HepG2 (cell line): Measurements from ENCODE around the gene TNFSF8. TPM values are rescaled to one million over a fixed set of nuclear protein-coding genes. Genes with fewer than 3 reads are reported as not detected.

Experiments
- AHR ChIP-seq: IDR thresholded peaks from 2 replicates; pipeline ENCODE4 v1.6.1; 2018; ENCODE audit warnings: missing genetic modification reagents, missing compliant biosample characterization
- ARID3A ChIP-seq: IDR thresholded peaks from 2 replicates; pipeline ENCODE4 v1.6.1; 2012; ENCODE audit warnings: low read depth, low read length, improper control_type of control experiment
- ATF4 ChIP-seq, 2 experiments: fragments of 450-650 bp in 1 of 2; sonication (generic) in 1 of 2; formaldehyde crosslinking; IDR thresholded peaks; 2 replicates each; pipeline versions ENCODE4 v1.5.0 to v1.8.0; 2020 to 2022; ENCODE audit warnings: mild to moderate bottlenecking in 1 of 2, missing genetic modification reagents in 1 of 2
- BORCS8-MEF2B ChIP-seq: sonication (generic); formaldehyde crosslinking; IDR thresholded peaks from 2 replicates; pipeline ENCODE4 v1.8.0; 2022; ENCODE audit warnings: mild to moderate bottlenecking, missing genetic modification reagents
- GATAD1 ChIP-seq: IDR thresholded peaks from 2 replicates; pipeline ENCODE4 v1.6.1; 2016; ENCODE audit warnings: missing genetic modification reagents, missing compliant biosample characterization
- GTF2F1 ChIP-seq: fragments of 150-350 bp; IDR thresholded peaks from 2 replicates; pipeline ENCODE4 v1.6.1; 2014; ENCODE audit warnings: low read length
- HDAC2 ChIP-seq: sonication (generic); formaldehyde crosslinking; IDR thresholded peaks from 2 replicates; pipeline ENCODE4 v1.4.0; 2020; ENCODE audit warnings: missing genetic modification reagents
- KAT7 ChIP-seq: IDR thresholded peaks from 2 replicates; pipeline ENCODE4 v1.6.1; 2018; ENCODE audit warnings: borderline replicate concordance, missing compliant biosample characterization
- KDM4B ChIP-seq: sonication (generic); formaldehyde crosslinking; IDR thresholded peaks from 2 replicates; pipeline ENCODE4 v1.4.0; 2020; ENCODE audit warnings: missing genetic modification reagents
- NFATC3 ChIP-seq: sonication (generic); formaldehyde crosslinking; IDR thresholded peaks from 2 replicates; pipeline ENCODE4 v1.5.1; 2020; ENCODE audit warnings: mild to moderate bottlenecking, missing genetic modification reagents
- RBM39 ChIP-seq: fragments of 200-400 bp; formaldehyde crosslinking; IDR thresholded peaks from one replicate; pipeline ENCODE4 v1.6.1; 2018; ENCODE audit warnings: antibody characterized with exemption, mild to moderate bottlenecking, low read depth, low read length; ENCODE audit not compliant: poor library complexity, severe bottlenecking
- SIN3A ChIP-seq: IDR thresholded peaks from 2 replicates; pipeline ENCODE4 v1.6.1; 2011; ENCODE audit warnings: low read depth, mild to moderate bottlenecking, control low read depth, low read length, borderline replicate concordance
- ZBTB42 ChIP-seq: sonication (generic); formaldehyde crosslinking; IDR thresholded peaks from 2 replicates; pipeline ENCODE4 v1.5.0; 2020; ENCODE audit warnings: mild to moderate bottlenecking, missing genetic modification reagents
- ZKSCAN8 ChIP-seq: IDR thresholded peaks from 2 replicates; pipeline ENCODE4 v1.6.1; 2016; ENCODE audit warnings: borderline replicate concordance, missing genetic modification reagents, missing compliant biosample characterization
- ZNF205 ChIP-seq: IDR thresholded peaks from 2 replicates; pipeline ENCODE4 v1.6.1; 2018; ENCODE audit warnings: missing biosample characterization, missing genetic modification reagents
- ZNF230 ChIP-seq: sonication (generic); formaldehyde crosslinking; IDR thresholded peaks from 2 replicates; pipeline ENCODE4 v1.4.0; 2020; ENCODE audit warnings: mild to moderate bottlenecking, missing genetic modification reagents
- ZNF251 ChIP-seq: sonication (generic); formaldehyde crosslinking; IDR thresholded peaks from 2 replicates; pipeline ENCODE4 v1.9.0; 2021; ENCODE audit warnings: mild to moderate bottlenecking, missing genetic modification reagents
- ZNF337 ChIP-seq: sonication (generic); formaldehyde crosslinking; IDR thresholded peaks from 2 replicates; pipeline ENCODE4 v1.5.1; 2020; ENCODE audit warnings: missing genetic modification reagents, low read depth, mild to moderate bottlenecking, borderline replicate concordance
- ZNF709 ChIP-seq: sonication (generic); formaldehyde crosslinking; IDR thresholded peaks from 2 replicates; pipeline ENCODE4 v1.5.0; 2020; ENCODE audit warnings: mild to moderate bottlenecking, missing genetic modification reagents
- ZNF746 ChIP-seq: sonication (generic); formaldehyde crosslinking; IDR thresholded peaks from 2 replicates; pipeline ENCODE4 v1.8.0; 2022; ENCODE audit warnings: mild to moderate bottlenecking, missing genetic modification reagents
- polyA plus RNA-seq, 8 experiments: library from polyadenylated mRNA; depleted of rRNA in 3 of 8; stranded (reverse) in 7 of 8; unstranded in 1 of 8; fragments of >200 nt; fragmentation: Illumina TruSeq in 4 of 8; extraction: Trizol in 4 of 8; gene quantifications; 2 replicates each; pipeline versions ENCODE4 v1.2.1 to v1.2.3, GENCODE V29; 2011 to 2016; ENCODE audit warnings: low read depth in 4 of 8, missing spikeins in 1 of 8, mixed read lengths in 1 of 8; ENCODE audit not compliant: insufficient read depth in 1 of 8
- total RNA-seq, 5 experiments: library from RNA; depleted of rRNA; stranded (reverse); fragments of >200 nt; fragmentation: Illumina TruSeq; extraction: Trizol; gene quantifications; 2 replicates each; pipeline ENCODE4 v1.2.3, GENCODE V29; 2016; ENCODE audit warnings: low read depth in 1 of 5
- TF ChIP-seq, protein P1 (sequence below): sonication (generic); formaldehyde crosslinking; IDR thresholded peaks from 2 replicates; pipeline ENCODE4 v1.5.0; 2020; ENCODE audit warnings: mild to moderate bottlenecking, missing genetic modification reagents
- TF ChIP-seq, protein P2 (sequence below): sonication (generic); formaldehyde crosslinking; IDR thresholded peaks from 2 replicates; pipeline ENCODE4 v1.5.1; 2020; ENCODE audit warnings: mild to moderate bottlenecking, missing genetic modification reagents, moderate library complexity

The TNFSF8 gene
- total and polyA plus RNA-seq, 2 of the 13 experiments (the other 11 are each of a cell fraction or from before 2014, with no cell fraction given), result not detected

DNA sequence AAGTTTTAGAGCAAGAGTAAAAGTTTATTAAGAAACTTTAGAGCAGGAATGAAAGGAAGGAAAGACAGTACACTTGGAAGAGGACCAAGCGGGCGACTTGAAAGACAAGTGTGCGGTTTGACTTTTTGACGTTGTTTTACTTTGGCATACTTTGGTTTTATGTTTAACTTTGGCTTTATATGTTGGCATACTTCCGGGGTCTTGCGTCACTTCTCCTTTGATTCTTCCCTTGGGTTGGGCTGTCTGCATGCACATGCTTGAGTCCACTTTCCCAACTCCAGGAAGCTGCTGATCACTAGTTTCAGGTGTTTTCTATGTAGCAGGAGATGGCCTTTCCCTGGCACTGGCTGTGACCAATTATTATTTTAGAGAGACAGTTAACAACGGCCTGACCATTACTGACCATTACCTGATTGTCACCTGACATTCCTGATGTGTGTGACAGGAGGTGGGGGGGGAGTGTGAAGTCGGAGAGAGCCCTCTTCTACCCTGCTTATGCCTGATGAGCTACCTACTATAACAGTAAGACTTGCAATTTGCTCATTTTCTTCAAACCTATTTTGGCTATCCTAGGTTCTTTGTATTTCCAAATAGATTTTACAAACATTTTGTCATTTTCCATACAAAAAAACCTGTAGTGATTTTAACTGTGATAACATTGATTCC lies 45.5 kb downstream of the TNFSF8 start (continued):
- TF ChIP-seq ZNF230, result no peak
- TF ChIP-seq ATF4 (CRISPR knock-in tag; IDR thresholded peaks at IDR 0.05), result peak in 1 of 2 experiments; percentile 89; a peak in 2 of 4 replicates
- TF ChIP-seq ZKSCAN8 (CRISPR knock-in tag), result no peak
- no peak for TF ChIP-seq AHR (CRISPR knock-in tag)
- TF ChIP-seq NFATC3 (CRISPR knock-in tag), result no peak
- TF ChIP-seq ARID3A, result peak; percentile 60
- TF ChIP-seq ZNF251 (CRISPR knock-in tag), result no peak
- no peak for TF ChIP-seq ZNF337 (CRISPR knock-in tag)
- no peak for TF ChIP-seq GTF2F1
- TF ChIP-seq GATAD1 (CRISPR knock-in tag), result no peak
- TF ChIP-seq RBM39, result no peak
- TF ChIP-seq KAT7 (CRISPR knock-in tag), result no peak
- TF ChIP-seq BORCS8-MEF2B (CRISPR knock-in tag), result no peak
- TF ChIP-seq ZNF709, result no peak
- TF ChIP-seq ZNF746 (CRISPR knock-in tag), result no peak
- TF ChIP-seq, protein P1, sequence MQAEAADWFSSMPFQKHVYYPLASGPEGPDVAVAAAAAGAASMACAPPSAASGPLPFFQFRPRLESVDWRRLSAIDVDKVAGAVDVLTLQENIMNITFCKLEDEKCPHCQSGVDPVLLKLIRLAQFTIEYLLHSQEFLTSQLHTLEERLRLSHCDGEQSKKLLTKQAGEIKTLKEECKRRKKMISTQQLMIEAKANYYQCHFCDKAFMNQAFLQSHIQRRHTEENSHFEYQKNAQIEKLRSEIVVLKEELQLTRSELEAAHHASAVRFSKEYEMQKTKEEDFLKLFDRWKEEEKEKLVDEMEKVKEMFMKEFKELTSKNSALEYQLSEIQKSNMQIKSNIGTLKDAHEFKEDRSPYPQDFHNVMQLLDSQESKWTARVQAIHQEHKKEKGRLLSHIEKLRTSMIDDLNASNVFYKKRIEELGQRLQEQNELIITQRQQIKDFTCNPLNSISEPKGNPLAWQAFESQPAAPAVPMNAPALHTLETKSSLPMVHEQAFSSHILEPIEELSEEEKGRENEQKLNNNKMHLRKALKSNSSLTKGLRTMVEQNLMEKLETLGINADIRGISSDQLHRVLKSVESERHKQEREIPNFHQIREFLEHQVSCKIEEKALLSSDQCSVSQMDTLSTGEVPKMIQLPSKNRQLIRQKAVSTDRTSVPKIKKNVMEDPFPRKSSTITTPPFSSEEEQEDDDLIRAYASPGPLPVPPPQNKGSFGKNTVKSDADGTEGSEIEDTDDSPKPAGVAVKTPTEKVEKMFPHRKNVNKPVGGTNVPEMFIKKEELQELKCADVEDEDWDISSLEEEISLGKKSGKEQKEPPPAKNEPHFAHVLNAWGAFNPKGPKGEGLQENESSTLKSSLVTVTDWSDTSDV, result no peak
- TF ChIP-seq, protein P2, sequence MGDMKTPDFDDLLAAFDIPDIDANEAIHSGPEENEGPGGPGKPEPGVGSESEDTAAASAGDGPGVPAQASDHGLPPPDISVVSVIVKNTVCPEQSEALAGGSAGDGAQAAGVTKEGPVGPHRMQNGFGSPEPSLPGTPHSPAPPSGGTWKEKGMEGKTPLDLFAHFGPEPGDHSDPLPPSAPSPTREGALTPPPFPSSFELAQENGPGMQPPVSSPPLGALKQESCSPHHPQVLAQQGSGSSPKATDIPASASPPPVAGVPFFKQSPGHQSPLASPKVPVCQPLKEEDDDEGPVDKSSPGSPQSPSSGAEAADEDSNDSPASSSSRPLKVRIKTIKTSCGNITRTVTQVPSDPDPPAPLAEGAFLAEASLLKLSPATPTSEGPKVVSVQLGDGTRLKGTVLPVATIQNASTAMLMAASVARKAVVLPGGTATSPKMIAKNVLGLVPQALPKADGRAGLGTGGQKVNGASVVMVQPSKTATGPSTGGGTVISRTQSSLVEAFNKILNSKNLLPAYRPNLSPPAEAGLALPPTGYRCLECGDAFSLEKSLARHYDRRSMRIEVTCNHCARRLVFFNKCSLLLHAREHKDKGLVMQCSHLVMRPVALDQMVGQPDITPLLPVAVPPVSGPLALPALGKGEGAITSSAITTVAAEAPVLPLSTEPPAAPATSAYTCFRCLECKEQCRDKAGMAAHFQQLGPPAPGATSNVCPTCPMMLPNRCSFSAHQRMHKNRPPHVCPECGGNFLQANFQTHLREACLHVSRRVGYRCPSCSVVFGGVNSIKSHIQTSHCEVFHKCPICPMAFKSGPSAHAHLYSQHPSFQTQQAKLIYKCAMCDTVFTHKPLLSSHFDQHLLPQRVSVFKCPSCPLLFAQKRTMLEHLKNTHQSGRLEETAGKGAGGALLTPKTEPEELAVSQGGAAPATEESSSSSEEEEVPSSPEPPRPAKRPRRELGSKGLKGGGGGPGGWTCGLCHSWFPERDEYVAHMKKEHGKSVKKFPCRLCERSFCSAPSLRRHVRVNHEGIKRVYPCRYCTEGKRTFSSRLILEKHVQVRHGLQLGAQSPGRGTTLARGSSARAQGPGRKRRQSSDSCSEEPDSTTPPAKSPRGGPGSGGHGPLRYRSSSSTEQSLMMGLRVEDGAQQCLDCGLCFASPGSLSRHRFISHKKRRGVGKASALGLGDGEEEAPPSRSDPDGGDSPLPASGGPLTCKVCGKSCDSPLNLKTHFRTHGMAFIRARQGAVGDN, result no peak
- TF ChIP-seq ZBTB42 (CRISPR knock-in tag), result no peak
- no peak for TF ChIP-seq ZNF205 (CRISPR knock-in tag)
- peak; percentile 45; the same call in 1 of the 2 replicates for TF ChIP-seq HDAC2 (CRISPR knock-in tag)
- TF ChIP-seq KDM4B (CRISPR knock-in tag), result no peak
- no peak for TF ChIP-seq SIN3A
